Sigmoid colon (tissue), 7 donors: ENCODE results near the gene MYOF. TPM values are rescaled to one million over a fixed set of nuclear protein-coding genes. Genes with fewer than 3 reads are reported as not detected.

Experiments
- polyA plus RNA-seq, 3 donors: library from polyadenylated mRNA; stranded (reverse); fragments of 200-250 nt; gene quantifications; one replicate each; pipeline ENCODE4 v1.2.3, GENCODE V29; 2013
- small RNA-seq, 3 donors: library from RNA; depleted of rRNA; stranded (forward); fragments of <200 nt; gene quantifications; one replicate each; pipeline ENCODE3, GENCODE V24; 2016
- total RNA-seq, 4 donors: library from RNA; depleted of rRNA; stranded (reverse); fragments of >200 nt; gene quantifications; one replicate each; pipeline ENCODE4 v1.1.0, GENCODE V29; 2016
- donor health status: healthy with polysubstance abuse.
- donor health status: Bipolar disorder and iron deficiency.
- donor health status: healthy.

MYOF gene
- total and polyA plus RNA-seq, 7 donors = 12.6 to 83.4 (median 36.3) TPM

Small RNA genes lying within 50 kb of the gene (small RNA-seq; reads per million reads assigned to genes)
- 0 to 0.29 (median 0) reads per million in 3 donors for gene RNA5SP323

Other genes starting within 250 kb of the MYOF start
- 1 to 10 TPM in 2 of 4 donors, not detected in 2; 1.4 to 1.5 TPM for gene CEP55, start 14.3 kb upstream of the MYOF start, total RNA-seq
- gene CEP55, start 14.3 kb upstream of the MYOF start, polyA plus RNA-seq = 10 to 100 TPM in 1 of 3 donors, 1 to 10 TPM in 2; 1.8 to 18.2 (median 6.2) TPM
- under 1 TPM in 3 of 4 donors, not detected in 1; 0.36 to 0.99 (median 0.55) TPM for gene FFAR4, start 84.3 kb upstream of the MYOF start, total RNA-seq
- gene FFAR4, start 84.3 kb upstream of the MYOF start, polyA plus RNA-seq = 10 to 100 TPM in 1 of 3 donors, 1 to 10 TPM in 2; 5.5 to 17.9 (median 8.4) TPM
- gene RBP4, start 118.9 kb upstream of the MYOF start, total RNA-seq = 10 to 100 TPM in 1 of 4 donors, 1 to 10 TPM in 1, not detected in 2; 3.9 to 16.8 TPM
- gene RBP4, start 118.9 kb upstream of the MYOF start, polyA plus RNA-seq = 10 to 100 TPM in 1 of 3 donors, 1 to 10 TPM in 2; 3.0 to 21.5 (median 4.2) TPM
- not detected for gene PDE6C, start 130.2 kb upstream of the MYOF start, total RNA-seq
- gene PDE6C, start 130.2 kb upstream of the MYOF start, polyA plus RNA-seq = not detected
- gene FRA10AC1, start 220.3 kb upstream of the MYOF start, total RNA-seq = 10 to 100 TPM; 11.3 to 23.5 (median 17.3) TPM
- gene FRA10AC1, start 220.3 kb upstream of the MYOF start, polyA plus RNA-seq = 10 to 100 TPM in 1 of 3 donors, 1 to 10 TPM in 2; 4.2 to 14.3 (median 5.4) TPM